SK-N-SH (cell line): ENCODE measurements around the gene HMX3. TPM values are rescaled to one million over a fixed set of nuclear protein-coding genes. Genes with fewer than 3 reads are reported as not detected.

Experiments used
- CTCF ChIA-PET: fragments of 300-600, 350-600 bp; formaldehyde crosslinking; extraction: SDS; loops from one replicate; lab custom pipeline; 2021; lab: Yijun Ruan, JAX
- POLR2A ChIA-PET: fragments of 350-600 bp; sonication (Branson Sonifier 250); formaldehyde crosslinking; extraction: SDS; loops from one replicate; lab custom pipeline; 2020; ENCODE audit warnings: antibody characterized with exemption, inconsistent platforms; lab: Yijun Ruan, JAX
- DNase-seq: peaks from one replicate; pipeline ENCODE4 v3.0.0; 2012
- H2AFZ ChIP-seq: fragments of 200-600 bp; sonication (generic); 2 replicates; pipeline ENCODE4 v1.8.1; 2016; ENCODE audit warnings: antibody characterized with exemption, mild to moderate bottlenecking, low read depth
- H3F3A ChIP-seq: fragments of 200-600 bp; sonication (generic); replicated peaks from 2 replicates; pipeline ENCODE3; 2016; ENCODE audit warnings: antibody characterized with exemption, mild to moderate bottlenecking; ENCODE audit not compliant: insufficient read depth
- H3K27ac ChIP-seq, 2 experiments: fragments of 200-500 bp in 1 of 2; fragments of 200-600 bp in 1 of 2; sonication (Bioruptor generic) in 1 of 2; sonication (generic), shearing (Covaris generic) in 1 of 2; 2 replicates each; pipeline versions ENCODE4 v1.5.1 to v1.6.1; 2014 to 2016; ENCODE audit warnings: low read depth in 2 of 2, inconsistent platforms in 1 of 2, low read length in 1 of 2, mild to moderate bottlenecking in 1 of 2, mixed read lengths in 1 of 2
- H3K27me3 ChIP-seq: fragments of 200-600 bp; sonication (generic), shearing (Covaris generic); 2 replicates; pipeline ENCODE4 v1.6.1; 2016; ENCODE audit warnings: mixed run types; ENCODE audit not compliant: insufficient read depth
- H3K36me3 ChIP-seq, 2 experiments: fragments of 200-500 bp in 1 of 2; fragments of 200-600 bp in 1 of 2; sonication (Bioruptor generic) in 1 of 2; sonication (generic) in 1 of 2; replicated peaks in 1 of 2; 2 replicates each; pipeline versions ENCODE3 to v1.5.1; 2014 to 2016; ENCODE audit warnings: low read length in 1 of 2, mild to moderate bottlenecking in 1 of 2; ENCODE audit not compliant: insufficient read depth in 2 of 2, control insufficient read depth in 1 of 2
- H3K4me1 ChIP-seq, 2 experiments: fragments of 200-500 bp in 1 of 2; fragments of 200-600 bp in 1 of 2; sonication (Bioruptor generic) in 1 of 2; sonication (generic), shearing (Covaris generic) in 1 of 2; 2 replicates each; pipeline versions ENCODE4 v1.5.1 to v1.6.1; 2014 to 2016; ENCODE audit warnings: low read depth in 1 of 2, low read length in 1 of 2, mixed run types in 1 of 2; ENCODE audit not compliant: insufficient read depth in 2 of 2, control insufficient read depth in 1 of 2
- H3K4me2 ChIP-seq: fragments of 200-600 bp; sonication (generic), shearing (Covaris generic); 2 replicates; pipeline ENCODE4 v1.6.1; 2017; ENCODE audit warnings: mixed run types
- H3K4me3 ChIP-seq, 2 experiments: fragments of 200-500 bp in 1 of 2; fragments of 200-600 bp in 1 of 2; sonication (Bioruptor generic) in 1 of 2; sonication (generic), shearing (Covaris generic) in 1 of 2; 2 replicates each; pipeline versions ENCODE4 v1.5.1 to v1.8.1; 2014 to 2016; ENCODE audit warnings: low read depth in 2 of 2, inconsistent platforms in 1 of 2, low read length in 1 of 2, mild to moderate bottlenecking in 1 of 2, mixed read lengths in 1 of 2, moderate library complexity in 1 of 2
- H3K79me2 ChIP-seq: fragments of 200-600 bp; sonication (generic); 2 replicates; pipeline ENCODE4 v1.8.1; 2017; ENCODE audit warnings: mild to moderate bottlenecking; ENCODE audit not compliant: insufficient read depth
- H3K9ac ChIP-seq: fragments of 200-600 bp; sonication (generic); 2 replicates; pipeline ENCODE4 v1.6.1; 2017; ENCODE audit warnings: mixed run types
- H3K9me2 ChIP-seq: fragments of 200-600 bp; sonication (generic); 2 replicates; pipeline ENCODE4 v1.6.1; 2017; ENCODE audit warnings: mixed run types
- H3K9me3 ChIP-seq: fragments of 200-600 bp; sonication (generic); 2 replicates; pipeline ENCODE4 v1.6.1; 2017; ENCODE audit warnings: mixed run types, mild to moderate bottlenecking, moderate library complexity
- H4K20me1 ChIP-seq: fragments of 200-600 bp; sonication (generic); 2 replicates; pipeline ENCODE4 v1.6.1; 2017; ENCODE audit warnings: mild to moderate bottlenecking, mixed run types; ENCODE audit not compliant: insufficient read depth
- CHD2 ChIP-seq: fragments of 150-350 bp; IDR thresholded peaks from 2 replicates; pipeline ENCODE4 v1.6.1; 2018; ENCODE audit warnings: low read length; ENCODE audit not compliant: partially characterized antibody
- EP300 ChIP-seq, 2 experiments: IDR thresholded peaks; 2 replicates each; pipeline versions ENCODE4 v1.4.0 to v1.6.1; 2012; ENCODE audit warnings: borderline replicate concordance in 1 of 2, low read depth in 1 of 2, low read length in 1 of 2
- EZH2phosphoT487 ChIP-seq: fragments of 200-600 bp; sonication (generic); IDR thresholded peaks from 2 replicates; pipeline ENCODE4 v1.6.1; 2017; ENCODE audit warnings: low read depth, mixed run types, mild to moderate bottlenecking, antibody characterized with exemption, moderate library complexity, borderline replicate concordance
- FOSL2 ChIP-seq: IDR thresholded peaks from 2 replicates; pipeline ENCODE4 v1.4.0; 2012; ENCODE audit warnings: low read depth, mild to moderate bottlenecking, moderate library complexity, borderline replicate concordance
- FOXJ3 ChIP-seq: sonication (generic); formaldehyde crosslinking; IDR thresholded peaks from 2 replicates; pipeline ENCODE4 v1.5.1; 2020; ENCODE audit warnings: mild to moderate bottlenecking, missing genetic modification reagents
- GABPA ChIP-seq: IDR thresholded peaks from 2 replicates; pipeline ENCODE4 v1.4.0; 2012; ENCODE audit warnings: low read depth, mild to moderate bottlenecking
- GATA2 ChIP-seq: sonication (generic); formaldehyde crosslinking; IDR thresholded peaks from 2 replicates; pipeline ENCODE4 v1.5.0; 2020; ENCODE audit warnings: mild to moderate bottlenecking, missing genetic modification reagents
- IRF3 ChIP-seq: fragments of 150-350 bp; IDR thresholded peaks from 2 replicates; pipeline ENCODE4 v1.6.1; 2016; ENCODE audit warnings: mild to moderate bottlenecking, low read depth, low read length
- JUND ChIP-seq: IDR thresholded peaks from 2 replicates; pipeline ENCODE4 v1.4.0; 2012
- MAX ChIP-seq: IDR thresholded peaks from 2 replicates; pipeline ENCODE4 v1.4.0; 2012; ENCODE audit warnings: low read depth
- MEF2A ChIP-seq: IDR thresholded peaks from 2 replicates; pipeline ENCODE4 v1.4.0; 2012; ENCODE audit warnings: low read depth, borderline replicate concordance
- MXI1 ChIP-seq: IDR thresholded peaks from 2 replicates; pipeline ENCODE4 v1.6.1; 2012; ENCODE audit warnings: mild to moderate bottlenecking, low read depth, low read length, improper control_type of control experiment
- NFIC ChIP-seq: IDR thresholded peaks from 2 replicates; pipeline ENCODE4 v1.4.0; 2012; ENCODE audit warnings: borderline replicate concordance
- NRF1 ChIP-seq: IDR thresholded peaks from 2 replicates; pipeline ENCODE4 v1.6.1; 2012; ENCODE audit warnings: low read depth, mild to moderate bottlenecking, low read length
- RAD21 ChIP-seq: IDR thresholded peaks from 2 replicates; pipeline ENCODE4 v1.6.1; 2012; ENCODE audit warnings: mild to moderate bottlenecking, low read length
- RCOR1 ChIP-seq: fragments of 150-350 bp; IDR thresholded peaks from 2 replicates; pipeline ENCODE4 v1.6.1; 2017; ENCODE audit warnings: antibody characterized with exemption, low read length
- RFX5 ChIP-seq: IDR thresholded peaks from 2 replicates; pipeline ENCODE4 v1.6.1; 2012; ENCODE audit warnings: mild to moderate bottlenecking, improper control_type of control experiment, low read length
- SIN3A ChIP-seq: IDR thresholded peaks from 2 replicates; pipeline ENCODE4 v1.6.1; 2012; ENCODE audit warnings: low read depth, mild to moderate bottlenecking, low read length, moderate library complexity, borderline replicate concordance
- SMC3 ChIP-seq: IDR thresholded peaks from 2 replicates; pipeline ENCODE4 v1.6.1; 2012; ENCODE audit warnings: low read depth, low read length, improper control_type of control experiment
- TAF1 ChIP-seq: IDR thresholded peaks from 2 replicates; pipeline ENCODE4 v1.6.1; 2012; ENCODE audit warnings: low read depth, mild to moderate bottlenecking, low read length, moderate library complexity, borderline replicate concordance
- TCF12 ChIP-seq: IDR thresholded peaks from 2 replicates; pipeline ENCODE4 v1.4.0; 2012
- USF1 ChIP-seq: IDR thresholded peaks from 2 replicates; pipeline ENCODE4 v1.4.0; 2012; ENCODE audit warnings: low read depth, borderline replicate concordance
- YY1 ChIP-seq: IDR thresholded peaks from 2 replicates; pipeline ENCODE4 v1.4.0; 2012; ENCODE audit warnings: low read depth, mild to moderate bottlenecking
- ZBTB33 ChIP-seq: IDR thresholded peaks from 2 replicates; pipeline ENCODE4 v1.4.0; 2012; ENCODE audit warnings: low read depth, borderline replicate concordance
- WGBS: methylation state at CpG from one replicate; pipeline ENCODE4 v1.1.6; 2017; ENCODE audit warnings: low lambda C conversion rate; 5-methylcytosine and 5-hydroxymethylcytosine counted together
- polyA plus RNA-seq, 3 experiments: library from polyadenylated mRNA; depleted of rRNA; stranded (reverse); fragments of >200 nt; gene quantifications; 2 replicates each; pipeline ENCODE4 v1.2.3, GENCODE V29; 2012

The HMX3 gene
- polyA plus RNA-seq, 1 of the 3 experiments (the other 2 are of a cell fraction) = not detected

- Histone ChIP-seq H3K4me2 (peak overlapping the region; percentile 80), H3F3A (peaks cover 15% of the 10 kb centered on the region), H3K9me2 (no peaks in the 10 kb centered on the region), H2AFZ (no peak overlapping the region), H4K20me1 (peaks cover 59% of the 10 kb centered on the region), H3K4me3 (peak overlapping the region; percentile 85 to 90; a peak in 3 of 4 replicates), H3K27ac (peak overlapping the region in 1 of 2 experiments; percentile 81; a peak in 2 of 4 replicates), H3K79me2 (peaks cover 67% of the 10 kb centered on the region), H3K9ac (peak overlapping the region; percentile 93; the same call in 1 of the 2 replicates), H3K4me1 (peaks cover 17 to 29% of the 10 kb centered on the region in 2 experiments; a peak in 3 of 4 replicates), H3K9me3 (no peaks in the 10 kb centered on the region), H3K36me3 (peaks cover 52 to 55% of the 10 kb centered on the region in 2 experiments), H3K27me3 (peaks cover 16% of the 10 kb centered on the region)
- TF ChIP-seq FOSL2 (peak; percentile 17; the same call in 1 of the 2 replicates), EP300 (IDR thresholded peaks at IDR 0.05; ENCODE audit: borderline replicate concordance in 1 of 2, low read depth in 1 of 2, low read length in 1 of 2) (peak in 1 of 2 experiments; percentile 39; a peak in 1 of 4 replicates), NFIC (peak; percentile 69), TCF12 (peak; percentile 26; the same call in 1 of the 2 replicates), RFX5 (no peak), JUND (0 out of 2 replicates have a peak, but pooled peaks have one; percentile 14)
- WGBS = 25% methylated on average over 2 of the region's 2 CpGs
- CTCF ChIA-PET = interaction anchor here (0.8 to 2.0 kb wide), 5 partner anchors 9 to 225 kb away, joined by 3 to 5 read pairs (median 3); no protein-coding TSS in a partner anchor
- POLR2A ChIA-PET = interaction anchor here (0.6 kb wide), 1 partner anchor 145 kb away, joined by 3 read pairs; no protein-coding TSS in a partner anchor
- DNase-seq = no peak
These were observed 20.3 kb downstream of the HMX3 start for GRCh38 chr10:123156078-123156477.

GRCh38 chr10:123157210-123157609 is 21.4 kb downstream of the HMX3 start:
- H3K27me3 ChIP-seq = peaks cover 5% of the 10 kb centered on the region; the same call in 1 of the 2 replicates
- peak overlapping the region; percentile 40 to 81; a peak in 1 of 4 replicates for H3K27ac ChIP-seq
- peaks cover 15% of the 10 kb centered on the region for H3F3A ChIP-seq
- H3K9me2 ChIP-seq = no peaks in the 10 kb centered on the region
- no peaks in the 10 kb centered on the region for H3K9me3 ChIP-seq
- H3K36me3 ChIP-seq = peaks cover 63 to 64% of the 10 kb centered on the region in 2 experiments
- peaks cover 78% of the 10 kb centered on the region for H3K79me2 ChIP-seq
- H3K9ac ChIP-seq = no peak overlapping the region
- no peak for DNase-seq
- 29% methylated on average over 3 of the region's 3 CpGs for WGBS
- peaks cover 13 to 29% of the 10 kb centered on the region in 2 experiments; a peak in 3 of 4 replicates for H3K4me1 ChIP-seq
- H4K20me1 ChIP-seq = peaks cover 68% of the 10 kb centered on the region
- POLR2A ChIA-PET = no interaction called here
- CTCF ChIA-PET = no interaction called here
- H3K4me2 ChIP-seq = peak overlapping the region; percentile 80
- peak overlapping the region in 1 of 2 experiments; percentile 31; a peak in 1 of 4 replicates for H3K4me3 ChIP-seq
- H2AFZ ChIP-seq = no peak overlapping the region
- TF ChIP-seq ZBTB33 = no peak
- no peak for TF ChIP-seq RFX5
- no peak for TF ChIP-seq GABPA
- no peak for TF ChIP-seq RAD21
- TF ChIP-seq FOXJ3 (CRISPR knock-in tag) = no peak
- TF ChIP-seq MEF2A = no peak
- no peak for TF ChIP-seq RCOR1
- no peak for TF ChIP-seq MAX
- peak; percentile 17; the same call in 1 of the 2 replicates for TF ChIP-seq TCF12
- TF ChIP-seq GATA2 (CRISPR knock-in tag) = no peak
- no peak for TF ChIP-seq USF1
- TF ChIP-seq SIN3A = no peak
- TF ChIP-seq MXI1 = no peak
- TF ChIP-seq NRF1 = no peak
- TF ChIP-seq SMC3 = no peak
- no peak for TF ChIP-seq TAF1
- TF ChIP-seq EZH2phosphoT487 = no peak
- no peak for TF ChIP-seq IRF3
- TF ChIP-seq EP300 (IDR thresholded peaks at IDR 0.05; ENCODE audit: borderline replicate concordance in 1 of 2, low read depth in 1 of 2, low read length in 1 of 2) = no peak
- no peak for TF ChIP-seq YY1
- TF ChIP-seq JUND = peak; percentile 51
- TF ChIP-seq CHD2 = no peak
